HG02610 (cell line): ENCODE results near the gene CTCF.

Experiments
- ATAC-seq: cut with Tn5 transposase; IDR thresholded peaks from one replicate; pipeline ENCODE4 v1.9.1; 2021; ENCODE audit warnings: mild to moderate bottlenecking, moderate library complexity; ENCODE audit not compliant: unreplicated experiment

The CTCF gene

GRCh38 chr16:67650023-67650422, 87.7 kb downstream of the CTCF start:
- ATAC-seq: no peak

GRCh38 chr16:67651039-67651438, 88.7 kb downstream of the CTCF start:
- no peak for ATAC-seq

DNA sequence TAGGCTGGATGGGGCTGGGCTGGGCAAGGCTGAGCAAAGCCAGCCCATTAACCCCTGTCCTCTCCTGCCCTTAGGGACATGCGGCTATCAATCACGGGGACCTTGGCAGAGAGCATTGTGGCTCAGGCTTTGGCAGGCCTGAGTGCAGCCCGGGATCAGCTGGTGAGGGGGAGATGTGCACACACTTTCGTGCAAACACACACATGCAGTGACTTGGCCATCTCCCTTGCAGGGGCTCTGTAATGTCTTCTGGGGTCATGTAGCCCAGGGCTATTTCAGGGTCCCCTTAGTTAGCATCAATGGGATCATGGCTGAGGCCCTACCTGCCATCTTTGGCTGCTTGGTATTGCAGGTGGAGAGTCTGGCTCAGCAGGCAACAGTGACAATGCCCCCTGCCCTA, 89.5 kb downstream of the CTCF start:
- no peak for ATAC-seq

- ATAC-seq: no peak
Observed at GRCh38 chr16:67652578-67653127, 90.3 kb downstream of the CTCF start.

- ATAC-seq: no peak
Observed at GRCh38 chr16:67653128-67653788, 90.9 kb downstream of the CTCF start.

DNA sequence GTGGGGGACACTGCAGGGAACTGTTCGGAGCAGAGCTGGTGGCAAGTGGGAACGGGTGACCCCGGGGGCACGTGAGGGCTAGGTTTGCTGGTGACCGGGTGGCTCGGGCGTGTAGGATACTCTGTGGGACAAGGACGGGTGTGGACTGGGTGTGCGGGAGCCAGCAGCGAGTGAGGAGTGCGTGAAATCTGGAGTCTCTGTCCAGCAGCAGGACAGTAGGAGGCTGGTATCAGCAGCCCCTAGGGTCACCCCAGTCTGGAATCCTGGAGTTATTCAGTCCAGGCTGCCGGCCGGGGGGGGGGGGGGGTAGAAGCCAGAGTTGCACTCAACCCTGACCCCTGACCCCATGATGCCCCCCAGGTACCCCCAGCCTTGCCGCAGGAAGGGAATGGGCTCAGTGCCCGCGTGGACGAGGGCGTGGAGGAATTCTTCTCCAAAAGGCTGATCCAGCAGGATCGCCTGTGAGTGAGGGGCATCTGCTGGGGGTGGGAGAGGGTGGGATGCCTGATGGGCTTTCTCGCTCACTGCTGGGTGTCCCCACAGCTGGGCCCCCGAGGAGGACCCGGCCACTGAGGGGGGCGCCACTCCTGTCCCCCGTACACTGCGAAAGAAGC, 91.6 kb downstream of the CTCF start:
- no peak for ATAC-seq

- no peak for ATAC-seq
Observed at GRCh38 chr16:67654403-67654911, 92.1 kb downstream of the CTCF start.

- ATAC-seq: no peak
Observed at GRCh38 chr16:67655363-67655762, 93.0 kb downstream of the CTCF start.

- no peak for ATAC-seq
Observed at GRCh38 chr16:67656344-67657016, 94.2 kb downstream of the CTCF start.

DNA sequence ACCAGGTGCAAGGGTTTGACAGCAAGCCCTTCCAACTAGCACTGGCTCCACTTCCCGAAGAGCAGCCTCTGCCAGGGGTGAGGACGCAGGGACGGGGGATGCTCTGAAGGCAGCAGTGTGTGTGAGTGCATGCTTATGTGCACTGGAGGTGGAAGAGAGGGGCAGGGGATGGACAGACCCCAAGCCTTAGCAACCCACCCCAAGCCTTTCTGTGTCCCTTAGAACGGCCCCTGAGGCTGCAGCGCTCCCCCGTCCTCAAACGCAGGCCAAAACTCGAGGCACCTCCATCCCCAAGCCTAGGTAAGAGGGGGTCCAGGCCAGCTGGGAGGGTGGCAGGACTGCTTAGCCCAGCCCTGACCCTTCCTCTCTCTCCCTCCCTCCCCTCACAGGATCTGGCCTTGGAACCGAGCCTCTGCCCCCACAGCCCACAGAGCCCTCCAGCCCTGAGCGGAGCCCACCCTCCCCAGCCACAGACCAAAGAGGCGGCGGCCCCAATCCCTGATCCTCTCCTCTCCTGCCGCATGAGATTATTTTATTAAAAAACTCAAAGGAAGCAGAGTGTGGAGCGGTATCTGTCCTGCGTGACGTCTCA, 94.8 kb downstream of the CTCF start:
- no peak for ATAC-seq

DNA sequence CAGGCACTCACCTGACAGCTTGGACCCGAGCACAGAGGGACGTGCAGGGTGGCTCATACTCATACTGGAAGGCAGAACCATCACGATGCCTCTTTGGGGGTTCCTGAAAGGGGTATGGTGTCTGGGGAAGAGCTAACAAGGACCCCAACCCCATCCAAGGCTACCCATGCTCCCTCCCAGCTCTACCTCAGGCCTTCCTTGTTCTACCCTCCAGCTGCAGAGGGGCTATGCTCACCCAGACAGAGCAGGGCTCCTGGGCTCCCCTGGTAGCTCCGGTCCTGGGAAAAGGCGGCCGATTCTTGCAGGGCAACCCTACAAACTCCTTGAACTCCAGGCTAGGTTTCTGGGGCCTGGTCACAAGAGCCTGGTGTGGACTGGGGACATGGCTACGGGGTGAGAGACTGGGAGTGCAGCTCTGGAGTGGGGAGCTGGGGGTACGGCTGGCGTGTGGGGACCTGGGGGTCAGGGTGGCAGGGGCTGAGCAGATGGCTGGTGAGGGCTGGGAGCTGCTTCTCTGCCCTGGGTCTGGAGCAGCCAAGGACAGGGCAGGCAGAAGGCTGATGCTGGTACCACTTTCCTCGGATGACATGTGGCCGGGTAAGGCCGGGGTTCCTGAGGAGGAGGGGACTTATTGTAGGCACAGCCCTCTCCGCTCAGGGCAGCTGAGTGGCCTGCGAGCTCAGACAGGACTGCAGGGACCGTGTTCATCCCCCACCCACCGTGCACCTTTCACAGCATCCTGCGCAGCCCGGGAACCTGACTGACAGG, 95.6 kb downstream of the CTCF start:
- no peak for ATAC-seq

DNA sequence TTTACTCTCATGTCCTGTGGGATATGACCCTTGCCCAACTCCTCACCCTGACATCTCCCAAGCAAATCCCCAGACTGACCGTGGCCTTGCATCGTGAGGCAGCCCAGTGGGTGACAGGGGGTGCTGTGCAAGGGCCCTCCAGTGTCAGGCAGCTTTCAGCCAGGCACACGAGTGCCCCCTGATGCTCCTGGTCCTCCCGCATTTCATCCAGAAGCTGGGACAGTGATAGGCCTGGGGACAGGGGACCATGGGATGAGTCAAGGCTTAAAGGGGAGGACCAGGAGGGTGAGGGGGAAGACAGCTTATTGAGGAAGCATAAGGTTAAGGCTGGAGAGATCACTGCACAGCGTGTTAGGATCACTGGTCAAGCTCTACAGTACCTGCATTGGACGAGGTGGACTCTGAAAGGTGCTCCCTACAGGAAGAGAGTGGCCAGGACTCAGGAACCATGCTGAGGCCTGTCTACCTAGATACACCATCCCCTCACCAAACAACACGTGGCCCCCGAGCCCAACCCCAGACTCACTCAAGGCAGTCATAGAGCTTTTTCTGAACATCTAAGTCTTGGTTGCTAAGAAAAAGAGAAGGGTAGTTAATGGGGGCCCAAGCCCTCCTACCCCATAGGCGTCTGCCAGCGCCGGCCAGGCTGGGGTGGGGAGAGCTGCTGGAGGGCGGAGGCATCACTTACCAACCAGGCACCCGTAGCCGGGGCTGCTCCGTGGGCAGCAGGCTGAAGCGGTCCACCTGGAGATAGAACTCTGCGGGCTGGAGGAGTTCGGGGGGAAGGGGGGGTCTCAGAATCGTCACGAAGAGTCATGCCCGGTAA, 96.7 kb downstream of the CTCF start:
- ATAC-seq: no peak

DNA sequence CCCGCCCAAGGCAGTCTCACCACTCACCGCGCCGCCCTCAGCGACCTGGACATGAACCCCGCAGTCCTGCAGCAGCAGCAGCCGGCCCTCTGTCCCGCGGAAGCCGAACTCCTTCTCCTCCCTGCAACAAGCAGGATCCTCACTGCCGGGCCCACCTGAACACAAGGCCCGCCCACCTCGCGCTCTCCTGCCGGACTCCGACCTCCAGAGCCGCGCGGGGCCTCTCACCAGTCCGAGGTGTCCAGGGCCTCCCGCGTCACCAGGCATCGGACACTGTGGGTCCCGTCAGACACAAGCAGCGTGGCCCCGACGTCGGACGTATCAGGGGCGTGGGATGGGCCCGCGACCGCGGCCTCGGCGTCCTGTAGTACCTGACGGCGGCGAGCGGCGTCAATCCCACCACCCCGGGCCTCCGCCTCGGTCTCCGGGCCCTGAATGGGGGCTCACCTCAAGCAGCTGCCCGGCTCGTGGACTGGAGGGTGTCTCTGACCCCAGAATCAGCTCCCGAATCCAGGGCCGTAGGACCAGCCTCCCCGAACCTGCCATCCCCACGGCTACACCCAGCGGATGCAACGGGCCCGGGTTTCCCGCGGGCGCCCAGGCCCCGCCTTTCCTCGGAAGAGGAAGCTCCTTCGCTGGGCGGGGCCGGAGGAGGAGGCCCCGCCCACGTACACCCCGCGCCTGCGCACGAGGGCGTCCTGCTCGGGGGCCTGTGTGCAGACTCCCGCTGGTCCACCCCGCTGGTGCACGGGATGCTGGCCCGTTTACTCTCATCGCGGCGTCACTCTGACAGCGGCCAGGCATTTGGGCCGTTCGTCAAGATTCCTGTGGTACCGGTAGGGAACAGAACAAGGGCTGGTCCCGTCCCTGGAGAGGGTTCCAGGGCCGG, 97.6 kb downstream of the CTCF start, which contains the start of gene ACD:
Gene ACD (minus strand): TSS at position 586 of the 889 bp plus-strand sequence. CDS start 40 bp downstream, at position 546.
- peak; percentile 50 for ATAC-seq

DNA sequence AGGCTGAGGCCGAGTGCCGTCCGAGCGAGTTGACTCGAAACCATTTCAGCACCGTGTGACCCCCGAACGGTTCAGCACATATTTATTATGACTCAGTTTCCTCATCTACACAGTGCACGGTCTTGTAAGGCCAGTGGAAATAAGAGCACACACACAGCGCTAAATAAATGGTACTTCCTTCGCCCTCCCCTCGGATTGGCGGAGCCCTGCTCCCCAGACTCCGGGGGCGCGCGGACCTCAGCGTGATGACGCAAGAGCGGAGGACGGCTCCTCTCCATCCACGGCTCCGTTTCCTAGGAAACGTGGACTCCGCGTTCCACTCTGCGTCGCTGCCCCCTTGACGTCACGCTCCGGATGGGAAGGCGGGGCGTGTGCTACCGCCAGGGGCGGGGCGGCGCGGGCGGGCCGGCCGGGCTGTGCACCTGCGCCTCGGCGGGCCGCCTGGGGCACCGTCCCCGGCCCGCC, 98.3 kb downstream of the CTCF start, which contains the start of gene PARD6A:
Gene PARD6A (plus strand): TSS at position 397 of the 465 bp plus-strand sequence. CDS start 79 bp downstream, outside the sequence.
- peak; percentile 83 for ATAC-seq

DNA sequence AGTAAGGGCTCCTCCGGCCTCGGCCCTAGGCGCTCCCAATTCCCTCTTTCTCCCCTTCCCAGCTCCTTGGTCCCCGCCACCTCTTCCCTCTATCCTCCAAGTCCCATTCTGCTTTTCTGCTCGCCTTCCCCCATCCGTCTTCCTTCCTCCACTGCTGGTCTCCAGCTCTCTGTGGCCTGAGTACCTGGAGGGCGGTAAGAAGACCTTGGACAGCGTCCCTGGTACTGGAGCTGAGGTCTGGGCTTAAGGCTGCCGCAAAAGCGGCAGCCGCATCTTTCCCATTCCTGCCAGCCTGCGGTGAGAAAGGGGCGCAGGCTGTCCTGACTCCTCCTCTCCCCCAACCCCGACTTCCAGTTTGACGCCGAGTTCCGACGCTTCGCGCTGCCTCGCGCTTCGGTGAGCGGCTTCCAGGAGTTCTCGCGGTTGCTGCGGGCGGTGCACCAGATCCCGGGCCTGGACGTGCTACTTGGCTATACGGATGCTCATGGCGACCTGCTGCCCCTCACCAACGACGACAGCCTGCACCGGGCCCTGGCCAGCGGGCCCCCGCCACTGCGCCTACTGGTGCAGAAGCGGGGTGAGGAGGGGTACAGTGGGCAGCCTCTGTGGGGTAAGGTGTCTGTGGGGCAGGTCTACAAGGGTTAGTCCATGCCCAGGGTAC, 98.9 kb downstream of the CTCF start:
- no peak for ATAC-seq

GRCh38 chr16:67661886-67662652, 99.7 kb downstream of the CTCF start:
- no peak for ATAC-seq

GRCh38 chr16:67662653-67663010, 100.3 kb downstream of the CTCF start:
- no peak for ATAC-seq
